HEK293 (cell line): ENCODE data around the gene LCE1D.

ENCODE experiments used
- ZBTB20 ChIP-seq: fragments of 450-650 bp; formaldehyde crosslinking; IDR thresholded peaks from 2 replicates; pipeline ENCODE4 v1.5.1; 2016; ENCODE audit warnings: missing biosample characterization, missing genetic modification characterization
- ZFP3 ChIP-seq: fragments of 450-650 bp; formaldehyde crosslinking; IDR thresholded peaks from 2 replicates; pipeline ENCODE4 v1.5.1; 2016; ENCODE audit warnings: low read depth, missing biosample characterization, missing genetic modification characterization
- ZNF623 ChIP-seq: fragments of 450-650 bp; formaldehyde crosslinking; IDR thresholded peaks from 2 replicates; pipeline ENCODE4 v1.5.1; 2016; ENCODE audit warnings: missing biosample characterization, missing genetic modification characterization
- TF ChIP-seq, protein P1 (sequence below): fragments of 450-650 bp; formaldehyde crosslinking; optimal IDR thresholded peaks from 2 replicates; pipeline ENCODE3; 2016; ENCODE audit warnings: missing biosample characterization, mild to moderate bottlenecking, missing genetic modification characterization
- TF ChIP-seq, protein P2 (sequence below): fragments of 450-650 bp; formaldehyde crosslinking; IDR thresholded peaks from 2 replicates; pipeline ENCODE4 v1.5.1; 2016; ENCODE audit warnings: missing biosample characterization, missing genetic modification characterization
- TF ChIP-seq, protein P3 (sequence below): fragments of 450-650 bp; formaldehyde crosslinking; IDR thresholded peaks from 2 replicates; pipeline ENCODE4 v1.5.1; 2016; ENCODE audit warnings: missing biosample characterization, missing genetic modification characterization
- TF ChIP-seq, protein P4 (sequence below): fragments of 450-650 bp; formaldehyde crosslinking; IDR thresholded peaks from 2 replicates; pipeline ENCODE4; 2016; ENCODE audit warnings: missing biosample characterization, missing genetic modification characterization
- TF ChIP-seq, protein P5 (sequence below): fragments of 450-650 bp; formaldehyde crosslinking; IDR thresholded peaks from 2 replicates; pipeline ENCODE4 v1.5.1; 2017; ENCODE audit warnings: missing biosample characterization, missing genetic modification characterization

DNA sequence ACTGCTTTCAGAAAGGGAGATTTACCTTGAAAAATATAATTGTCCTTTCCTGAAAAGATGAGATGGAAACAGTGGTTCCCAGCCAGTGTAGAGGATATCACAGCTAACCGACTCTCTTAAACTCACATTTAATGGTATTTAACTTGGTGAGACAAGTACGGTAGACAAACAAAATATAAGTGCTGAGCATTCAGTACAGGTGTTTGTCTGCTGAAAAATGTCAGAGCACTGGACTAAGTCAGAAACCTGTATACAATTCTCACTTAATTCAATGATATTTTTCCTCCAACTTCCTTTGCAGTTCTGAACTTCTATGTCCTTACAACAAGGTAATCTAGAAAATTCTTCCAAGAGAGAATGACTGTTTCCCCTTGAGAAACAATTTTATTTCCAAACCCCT lies 15.2 kb downstream of the LCE1D start, which contains the start of gene LCE1B:
- TF ChIP-seq, protein P1, sequence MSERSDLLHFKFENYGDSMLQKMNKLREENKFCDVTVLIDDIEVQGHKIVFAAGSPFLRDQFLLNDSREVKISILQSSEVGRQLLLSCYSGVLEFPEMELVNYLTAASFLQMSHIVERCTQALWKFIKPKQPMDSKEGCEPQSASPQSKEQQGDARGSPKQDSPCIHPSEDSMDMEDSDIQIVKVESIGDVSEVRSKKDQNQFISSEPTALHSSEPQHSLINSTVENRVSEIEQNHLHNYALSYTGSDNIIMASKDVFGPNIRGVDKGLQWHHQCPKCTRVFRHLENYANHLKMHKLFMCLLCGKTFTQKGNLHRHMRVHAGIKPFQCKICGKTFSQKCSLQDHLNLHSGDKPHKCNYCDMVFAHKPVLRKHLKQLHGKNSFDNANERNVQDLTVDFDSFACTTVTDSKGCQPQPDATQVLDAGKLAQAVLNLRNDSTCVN (tag by site-specific recombination) = no peak
- TF ChIP-seq, protein P2, sequence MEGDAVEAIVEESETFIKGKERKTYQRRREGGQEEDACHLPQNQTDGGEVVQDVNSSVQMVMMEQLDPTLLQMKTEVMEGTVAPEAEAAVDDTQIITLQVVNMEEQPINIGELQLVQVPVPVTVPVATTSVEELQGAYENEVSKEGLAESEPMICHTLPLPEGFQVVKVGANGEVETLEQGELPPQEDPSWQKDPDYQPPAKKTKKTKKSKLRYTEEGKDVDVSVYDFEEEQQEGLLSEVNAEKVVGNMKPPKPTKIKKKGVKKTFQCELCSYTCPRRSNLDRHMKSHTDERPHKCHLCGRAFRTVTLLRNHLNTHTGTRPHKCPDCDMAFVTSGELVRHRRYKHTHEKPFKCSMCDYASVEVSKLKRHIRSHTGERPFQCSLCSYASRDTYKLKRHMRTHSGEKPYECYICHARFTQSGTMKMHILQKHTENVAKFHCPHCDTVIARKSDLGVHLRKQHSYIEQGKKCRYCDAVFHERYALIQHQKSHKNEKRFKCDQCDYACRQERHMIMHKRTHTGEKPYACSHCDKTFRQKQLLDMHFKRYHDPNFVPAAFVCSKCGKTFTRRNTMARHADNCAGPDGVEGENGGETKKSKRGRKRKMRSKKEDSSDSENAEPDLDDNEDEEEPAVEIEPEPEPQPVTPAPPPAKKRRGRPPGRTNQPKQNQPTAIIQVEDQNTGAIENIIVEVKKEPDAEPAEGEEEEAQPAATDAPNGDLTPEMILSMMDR (tag by site-specific recombination) = no peak
- TF ChIP-seq ZBTB20 (tag by site-specific recombination) (no peak), ZNF623 (tag by site-specific recombination) (no peak), ZFP3 (tag by site-specific recombination) (no peak)
- TF ChIP-seq, protein P3, sequence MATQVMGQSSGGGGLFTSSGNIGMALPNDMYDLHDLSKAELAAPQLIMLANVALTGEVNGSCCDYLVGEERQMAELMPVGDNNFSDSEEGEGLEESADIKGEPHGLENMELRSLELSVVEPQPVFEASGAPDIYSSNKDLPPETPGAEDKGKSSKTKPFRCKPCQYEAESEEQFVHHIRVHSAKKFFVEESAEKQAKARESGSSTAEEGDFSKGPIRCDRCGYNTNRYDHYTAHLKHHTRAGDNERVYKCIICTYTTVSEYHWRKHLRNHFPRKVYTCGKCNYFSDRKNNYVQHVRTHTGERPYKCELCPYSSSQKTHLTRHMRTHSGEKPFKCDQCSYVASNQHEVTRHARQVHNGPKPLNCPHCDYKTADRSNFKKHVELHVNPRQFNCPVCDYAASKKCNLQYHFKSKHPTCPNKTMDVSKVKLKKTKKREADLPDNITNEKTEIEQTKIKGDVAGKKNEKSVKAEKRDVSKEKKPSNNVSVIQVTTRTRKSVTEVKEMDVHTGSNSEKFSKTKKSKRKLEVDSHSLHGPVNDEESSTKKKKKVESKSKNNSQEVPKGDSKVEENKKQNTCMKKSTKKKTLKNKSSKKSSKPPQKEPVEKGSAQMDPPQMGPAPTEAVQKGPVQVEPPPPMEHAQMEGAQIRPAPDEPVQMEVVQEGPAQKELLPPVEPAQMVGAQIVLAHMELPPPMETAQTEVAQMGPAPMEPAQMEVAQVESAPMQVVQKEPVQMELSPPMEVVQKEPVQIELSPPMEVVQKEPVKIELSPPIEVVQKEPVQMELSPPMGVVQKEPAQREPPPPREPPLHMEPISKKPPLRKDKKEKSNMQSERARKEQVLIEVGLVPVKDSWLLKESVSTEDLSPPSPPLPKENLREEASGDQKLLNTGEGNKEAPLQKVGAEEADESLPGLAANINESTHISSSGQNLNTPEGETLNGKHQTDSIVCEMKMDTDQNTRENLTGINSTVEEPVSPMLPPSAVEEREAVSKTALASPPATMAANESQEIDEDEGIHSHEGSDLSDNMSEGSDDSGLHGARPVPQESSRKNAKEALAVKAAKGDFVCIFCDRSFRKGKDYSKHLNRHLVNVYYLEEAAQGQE (tag by site-specific recombination) = no peak
- TF ChIP-seq, protein P4, sequence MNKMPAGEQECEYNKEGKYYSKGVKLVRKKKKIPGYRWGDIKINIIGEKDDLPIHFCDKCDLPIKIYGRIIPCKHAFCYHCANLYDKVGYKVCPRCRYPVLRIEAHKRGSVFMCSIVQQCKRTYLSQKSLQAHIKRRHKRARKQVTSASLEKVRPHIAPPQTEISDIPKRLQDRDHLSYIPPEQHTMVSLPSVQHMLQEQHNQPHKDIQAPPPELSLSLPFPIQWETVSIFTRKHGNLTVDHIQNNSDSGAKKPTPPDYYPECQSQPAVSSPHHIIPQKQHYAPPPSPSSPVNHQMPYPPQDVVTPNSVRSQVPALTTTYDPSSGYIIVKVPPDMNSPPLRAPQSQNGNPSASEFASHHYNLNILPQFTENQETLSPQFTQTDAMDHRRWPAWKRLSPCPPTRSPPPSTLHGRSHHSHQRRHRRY = no peak
- TF ChIP-seq, protein P5, sequence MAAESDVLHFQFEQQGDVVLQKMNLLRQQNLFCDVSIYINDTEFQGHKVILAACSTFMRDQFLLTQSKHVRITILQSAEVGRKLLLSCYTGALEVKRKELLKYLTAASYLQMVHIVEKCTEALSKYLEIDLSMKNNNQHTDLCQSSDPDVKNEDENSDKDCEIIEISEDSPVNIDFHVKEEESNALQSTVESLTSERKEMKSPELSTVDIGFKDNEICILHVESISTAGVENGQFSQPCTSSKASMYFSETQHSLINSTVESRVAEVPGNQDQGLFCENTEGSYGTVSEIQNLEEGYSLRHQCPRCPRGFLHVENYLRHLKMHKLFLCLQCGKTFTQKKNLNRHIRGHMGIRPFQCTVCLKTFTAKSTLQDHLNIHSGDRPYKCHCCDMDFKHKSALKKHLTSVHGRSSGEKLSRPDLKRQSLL (tag by site-specific recombination) = no peak
